ENCODE data around the gene PTPRH.

Gene PTPRH

DNA sequence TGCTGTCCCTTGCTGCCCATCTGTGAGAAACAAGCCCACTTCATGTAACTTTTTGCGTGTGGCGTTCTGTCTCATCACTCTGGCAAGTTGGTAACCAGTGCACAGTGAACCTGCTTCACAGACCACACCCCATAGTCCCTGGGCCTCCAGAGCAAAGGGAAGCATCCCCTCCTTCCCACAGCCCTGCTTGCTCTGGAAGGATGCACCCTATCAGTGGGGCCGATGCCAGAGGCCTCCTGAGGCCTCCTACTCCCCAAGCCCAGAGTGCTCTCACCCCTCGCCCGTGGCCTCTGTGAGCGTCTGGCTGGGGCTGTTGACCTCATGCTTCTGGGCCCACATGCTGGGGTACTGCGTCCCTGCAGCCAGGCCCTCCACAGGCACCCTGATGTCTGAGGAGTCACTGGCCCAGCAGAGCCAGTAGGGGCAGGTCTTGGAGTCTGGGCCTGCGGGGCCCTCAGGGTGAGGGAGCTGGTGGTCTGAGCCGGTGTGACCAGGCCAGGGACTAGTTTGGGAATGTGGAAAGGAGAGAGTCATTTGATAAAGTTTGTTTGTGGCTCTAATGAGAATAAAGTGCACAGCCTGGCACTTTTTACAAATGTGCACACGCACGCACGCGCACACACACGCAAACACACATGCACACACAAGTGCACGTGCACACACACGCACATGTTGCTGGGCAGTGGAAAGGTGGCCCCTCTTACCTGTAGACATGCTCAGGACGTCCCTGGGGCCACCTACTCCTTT lies 14.2 kb upstream of the PTPRH start:
- H3K27ac ChIP-seq: peak overlapping the region; percentile 27; the same call in 1 of the 2 replicates
- TF ChIP-seq CTCF (IDR thresholded peaks at IDR 0.05) (no peak), ZFX (IDR thresholded peaks at IDR 0.05; ENCODE audit: borderline replicate concordance) (no peak)

GRCh38 chr19:55220525-55220924 lies 11.2 kb upstream of the PTPRH start:
- TF ChIP-seq ZFX (IDR thresholded peaks at IDR 0.05; ENCODE audit: borderline replicate concordance) (no peak), CTCF (IDR thresholded peaks at IDR 0.05) (no peak)
- H3K27ac ChIP-seq: no peak overlapping the region

- H3K27ac ChIP-seq: peak overlapping the region; percentile 98
- TF ChIP-seq CTCF (IDR thresholded peaks at IDR 0.05): no peak
- no peak for TF ChIP-seq ZFX (IDR thresholded peaks at IDR 0.05; ENCODE audit: borderline replicate concordance)
Measured at GRCh38 chr19:55216461-55217198, 7.3 kb upstream of the PTPRH start.

- no peak overlapping the region for H3K27ac ChIP-seq
- TF ChIP-seq CTCF (IDR thresholded peaks at IDR 0.05) (no peak), ZFX (IDR thresholded peaks at IDR 0.05; ENCODE audit: borderline replicate concordance) (no peak)
Measured at GRCh38 chr19:55213547-55213946, 4.2 kb upstream of the PTPRH start.

DNA sequence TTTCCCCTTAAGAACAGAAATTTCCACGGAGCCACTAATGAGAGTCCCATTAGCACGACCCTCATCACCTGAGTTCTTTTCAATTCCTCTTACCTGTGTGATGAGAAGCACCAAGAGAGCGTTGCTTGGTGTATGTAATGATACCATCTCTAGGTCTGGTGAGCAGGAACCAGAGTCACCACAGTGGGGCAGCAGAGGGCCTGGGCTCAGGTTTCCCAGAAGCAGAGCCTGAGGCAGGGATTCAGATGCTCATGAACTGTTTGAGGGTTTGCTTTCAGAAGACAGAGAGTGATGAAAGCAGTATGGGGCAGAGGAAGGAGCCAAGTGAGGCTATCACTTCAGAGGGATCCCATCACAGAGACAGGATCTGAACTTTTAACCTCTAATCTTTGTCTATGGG lies 3.1 kb upstream of the PTPRH start:
- TF ChIP-seq ZFX (IDR thresholded peaks at IDR 0.05; ENCODE audit: borderline replicate concordance) (no peak), CTCF (IDR thresholded peaks at IDR 0.05) (peak; percentile 41)
- H3K27ac ChIP-seq: no peak overlapping the region

GRCh38 chr19:55209693-55210472 lies 582 bp upstream of the PTPRH start:
- peak overlapping the region; percentile 71 for H3K27ac ChIP-seq

More at GRCh38 chr19:55209693-55210472, 582 bp upstream of the PTPRH start:
- TF ChIP-seq ZFX (IDR thresholded peaks at IDR 0.05; ENCODE audit: borderline replicate concordance) (no peak), CTCF (IDR thresholded peaks at IDR 0.05) (no peak)
